HG02571 (cell line): ENCODE data around the gene MUCL1.

ENCODE experiments used
- ATAC-seq: cut with Tn5 transposase; IDR thresholded peaks from one replicate; pipeline ENCODE4 v1.9.1; 2021; ENCODE audit warnings: mild to moderate bottlenecking, moderate library complexity; ENCODE audit not compliant: unreplicated experiment

The MUCL1 gene

DNA sequence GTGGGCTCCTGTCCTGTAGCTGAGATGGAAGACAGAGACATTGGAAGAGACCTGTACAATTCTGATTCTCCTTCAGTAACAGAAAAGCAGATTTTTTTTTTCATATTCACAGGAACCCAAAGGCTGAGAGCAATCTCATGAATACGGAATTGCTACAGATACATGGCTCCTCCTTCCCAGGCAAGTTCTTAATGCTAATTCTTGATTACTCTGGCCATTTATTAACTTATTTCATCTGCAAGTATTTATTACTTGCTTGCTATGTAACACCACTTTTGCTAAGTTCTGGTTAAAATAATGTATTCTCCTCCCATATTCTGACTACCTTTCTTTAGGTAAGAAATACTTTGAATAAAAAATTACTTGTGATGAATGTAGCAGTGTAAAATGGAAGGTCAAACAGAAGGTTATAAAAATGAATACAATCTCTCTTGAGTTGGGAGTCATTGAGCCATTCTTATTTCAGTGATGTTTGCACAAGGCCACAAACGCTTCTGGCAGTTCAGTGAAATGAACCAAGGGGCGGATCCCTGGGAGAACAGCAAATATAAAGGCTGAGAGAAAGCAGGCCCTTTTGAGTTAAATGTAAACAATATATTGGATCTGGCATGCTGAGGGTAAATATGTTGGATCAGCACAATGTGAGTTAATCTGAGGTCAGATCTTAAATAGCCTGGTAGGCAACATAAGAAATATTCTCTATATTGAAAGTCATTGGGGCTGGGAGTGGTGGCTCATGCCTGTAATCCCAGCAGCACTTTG is 37.6 kb downstream of the MUCL1 start:
- ATAC-seq = no peak
